Pancreas (tissue), 10 donors: Measurements from ENCODE around the gene ALDH1A1. TPM values are rescaled to one million over a fixed set of nuclear protein-coding genes. Genes with fewer than 3 reads are reported as not detected.
A peak's percentile ranks its signal among the peaks of the same experiment; 100 is the strongest.

ENCODE experiments used
- ATAC-seq, 4 donors: fragments of 200-7000 bp; cut with Tn5 transposase; one replicate each; pipeline versions ENCODE4 v1.8.0 to v1.9.1; 2020; ENCODE audit warnings: mild to moderate bottlenecking in 4 of 4, moderate library complexity in 4 of 4
- DNase-seq, 6 donors: peaks; one replicate each; pipeline ENCODE4 v3.0.0-alpha.2; 2020
- FAIRE-seq: peaks from 2 replicates; lab custom pipeline; 2012; peaks lifted over from hg19 to GRCh38; lab: Jason Lieb, UNC
- H3K27ac ChIP-seq, 4 donors: fragments of 200-600 bp; sonication (generic); 1 replicate in 3 of 4; 2 replicates in 1 of 4; pipeline versions ENCODE4 v1.5.0 to v1.8.0; 2020
- H3K27me3 ChIP-seq, 4 donors: fragments of 200-600 bp; one replicate each; pipeline ENCODE4 v1.8.0; 2021
- H3K36me3 ChIP-seq, 3 donors: fragments of 200-600 bp; sonication (generic) in 1 of 3; one replicate each; pipeline versions ENCODE4 v1.5.0 to v1.8.0; 2020 to 2021
- H3K4me1 ChIP-seq, 3 donors: fragments of 200-600 bp; one replicate each; pipeline ENCODE4 v1.8.0; 2021
- H3K4me3 ChIP-seq, 4 donors: fragments of 200-600 bp; sonication (generic) in 2 of 4; one replicate each; pipeline versions ENCODE4 v1.5.0 to v1.8.0; 2020 to 2021
- H3K9me3 ChIP-seq, 4 donors: fragments of 200-600 bp; one replicate each; pipeline ENCODE4 v1.8.0; 2021
- WGBS, 2 donors: extraction: QIAGEN DNeasy Blood & Tissue Kit; methylation state at CpG; one replicate each; pipeline ENCODE4 v1.1.7; 2013; 5-methylcytosine and 5-hydroxymethylcytosine counted together
- intact Hi-C, 3 donors: fragments of 100-400 bp; cut with DNase I; formaldehyde crosslinking; loops; one replicate each; pipeline versions ENCODE4 v1.11.1 to v1.14.2; 2022
- polyA plus RNA-seq, 2 donors: library from polyadenylated mRNA; stranded (reverse); fragments of 200-250 nt; gene quantifications; one replicate each; pipeline ENCODE4 v1.2.3, GENCODE V29; 2013
- total RNA-seq, 6 donors: library from RNA; stranded (reverse); fragmentation: NEBNext Ultra II Directional in 4 of 6; extraction: Animal tissue kit (Norgen Biotek cat#: 25700) in 4 of 6; gene quantifications; one replicate each; pipeline versions ENCODE4 v1.2.1 to v1.2.4, GENCODE V29; 2021 to 2023
- TF ChIP-seq, protein P1 (sequence below), 4 donors: fragments of 200-600 bp; sonication (generic) in 3 of 4; IDR thresholded peaks; one replicate each; pipeline versions ENCODE4 v1.5.0 to v1.8.0; 2021; ENCODE audit warnings: antibody characterized with exemption in 4 of 4
- donor health status: healthy with polysubstance abuse.
- donor health status: DM: no; HTN: no; CAD: no; lungs with moderate emphysema.
- donor health status: DM: no; HTN: no; CAD: no.
- donor health status: control.
- donor health status: control.
- donor health status: Bipolar disorder and iron deficiency.
- donor health status: DM: yes; HTN: yes; CAD: no.
- donor health status: DM: no; HTN: no; CAD: no.
- donor health status: DM: no; HTN: no; CAD: no.
- donor health status: DM: yes; HTN: yes; CAD: no.

The ALDH1A1 gene
- total and polyA plus RNA-seq, 8 donors, result 141 to 275 (median 176) TPM

- intact Hi-C loops, result no loop called here
- no peak for DNase-seq
- FAIRE-seq, result peak; percentile 82
- no peaks in the 10 kb centered on the region for H3K27me3 ChIP-seq
- peak overlapping the region; percentile 28 to 46 (median 39) for H3K4me3 ChIP-seq
- no peaks in the 10 kb centered on the region for H3K36me3 ChIP-seq
- 1 to 2% methylated on average over 3 of the region's 3 CpGs for WGBS, 2 donors
- peak in 2 of 4 donors; percentile 26 to 27 for ATAC-seq
- no peaks in the 10 kb centered on the region for H3K9me3 ChIP-seq
- TF ChIP-seq, protein P1, sequence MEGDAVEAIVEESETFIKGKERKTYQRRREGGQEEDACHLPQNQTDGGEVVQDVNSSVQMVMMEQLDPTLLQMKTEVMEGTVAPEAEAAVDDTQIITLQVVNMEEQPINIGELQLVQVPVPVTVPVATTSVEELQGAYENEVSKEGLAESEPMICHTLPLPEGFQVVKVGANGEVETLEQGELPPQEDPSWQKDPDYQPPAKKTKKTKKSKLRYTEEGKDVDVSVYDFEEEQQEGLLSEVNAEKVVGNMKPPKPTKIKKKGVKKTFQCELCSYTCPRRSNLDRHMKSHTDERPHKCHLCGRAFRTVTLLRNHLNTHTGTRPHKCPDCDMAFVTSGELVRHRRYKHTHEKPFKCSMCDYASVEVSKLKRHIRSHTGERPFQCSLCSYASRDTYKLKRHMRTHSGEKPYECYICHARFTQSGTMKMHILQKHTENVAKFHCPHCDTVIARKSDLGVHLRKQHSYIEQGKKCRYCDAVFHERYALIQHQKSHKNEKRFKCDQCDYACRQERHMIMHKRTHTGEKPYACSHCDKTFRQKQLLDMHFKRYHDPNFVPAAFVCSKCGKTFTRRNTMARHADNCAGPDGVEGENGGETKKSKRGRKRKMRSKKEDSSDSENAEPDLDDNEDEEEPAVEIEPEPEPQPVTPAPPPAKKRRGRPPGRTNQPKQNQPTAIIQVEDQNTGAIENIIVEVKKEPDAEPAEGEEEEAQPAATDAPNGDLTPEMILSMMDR (IDR thresholded peaks at IDR 0.05), result no peak
- peaks cover 22 to 25% (median 23%) of the 10 kb centered on the region in 3 donors for H3K4me1 ChIP-seq
- H3K27ac ChIP-seq, result peak overlapping the region; percentile 43 to 91 (median 72)
Measured at GRCh38 chr9:72952381-72952690, 517 bp downstream of the ALDH1A1 start.

- intact Hi-C loops, result no loop called here
- Histone ChIP-seq H3K36me3 (no peaks in the 10 kb centered on the region), H3K4me1 (peaks cover 27 to 31% (median 29%) of the 10 kb centered on the region in 3 donors), H3K4me3 (peak overlapping the region; percentile 28 to 46 (median 39)), H3K27ac (peak overlapping the region; percentile 12 to 91 (median 72)), H3K27me3 (no peaks in the 10 kb centered on the region), H3K9me3 (no peaks in the 10 kb centered on the region)
- ATAC-seq (peak in 3 of 4 donors; percentile 21 to 31 (median 28)), FAIRE-seq (peak; percentile 49), DNase-seq (no peak)
- TF ChIP-seq, protein P1 (IDR thresholded peaks at IDR 0.05), result no peak
- 1 to 3% methylated on average over 5 of the region's 5 CpGs for WGBS, 2 donors
Measured at GRCh38 chr9:72951520-72952380, 1.1 kb downstream of the ALDH1A1 start.

DNA sequence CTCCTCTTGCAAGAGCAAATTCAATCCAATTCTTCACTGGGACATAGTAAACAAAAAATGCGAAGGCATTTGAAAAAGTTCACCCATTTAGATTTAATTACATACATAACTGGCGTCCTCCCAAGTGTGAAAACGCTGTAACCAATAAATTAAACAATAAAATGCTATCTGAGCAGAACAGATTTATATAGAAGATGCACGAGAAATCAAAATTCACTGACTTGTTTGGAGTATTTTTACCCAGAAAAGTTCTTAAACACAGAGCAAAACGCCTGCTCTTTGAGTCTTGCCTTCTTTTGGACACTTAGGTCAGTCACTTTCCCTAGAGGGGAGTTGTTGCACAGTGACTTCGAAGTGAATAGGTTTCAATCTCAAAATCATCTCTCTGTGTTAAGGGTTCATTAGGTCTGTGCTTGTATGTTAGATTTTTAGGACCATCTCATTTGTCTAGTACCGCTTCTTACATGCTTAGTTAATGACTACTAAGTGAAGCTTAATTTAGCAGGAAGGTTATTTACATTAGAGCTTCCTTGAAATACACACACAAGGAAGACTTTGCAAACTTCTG is 1.9 kb downstream of the ALDH1A1 start:
- TF ChIP-seq, protein P1 (IDR thresholded peaks at IDR 0.05), result no peak
- no peak for FAIRE-seq
- peak overlapping the region; percentile 12 to 91 (median 72) for H3K27ac ChIP-seq

GRCh38 chr9:72949918-72950325 is 2.9 kb downstream of the ALDH1A1 start:
- Histone ChIP-seq H3K4me3 (peak overlapping the region in 3 of 4 donors; percentile 34 to 46 (median 44)), H3K9me3 (no peaks in the 10 kb centered on the region), H3K27ac (peak overlapping the region; percentile 12 to 91 (median 68)), H3K27me3 (no peaks in the 10 kb centered on the region), H3K36me3 (no peaks in the 10 kb centered on the region), H3K4me1 (peaks cover 31 to 49% (median 44%) of the 10 kb centered on the region in 3 donors)
- no peak for DNase-seq
- TF ChIP-seq, protein P1 (IDR thresholded peaks at IDR 0.05), result no peak
- 13 to 17% methylated on average over 7 of the region's 7 CpGs for WGBS, 2 donors
- no peak for FAIRE-seq
- intact Hi-C loops, result no loop called here
- ATAC-seq, result no peak

More for the DNA sequence above, 1.9 kb downstream of the ALDH1A1 start:
- ATAC-seq, result peak in 2 of 4 donors; percentile 9 to 15
- peak overlapping the region; percentile 28 to 46 (median 39) for H3K4me3 ChIP-seq
- H3K36me3 ChIP-seq, result no peaks in the 10 kb centered on the region
- WGBS, 2 donors, result 2 to 7% methylated on average over 7 of the region's 7 CpGs
- no peaks in the 10 kb centered on the region for H3K9me3 ChIP-seq
- intact Hi-C loops, result no loop called here
- DNase-seq, result no peak
- H3K27me3 ChIP-seq, result no peaks in the 10 kb centered on the region
- H3K4me1 ChIP-seq, result peaks cover 29 to 39% (median 36%) of the 10 kb centered on the region in 3 donors
